Activated CD8-positive, alpha-beta memory T cell treated with anti-CD3 and anti-CD28 coated beads for 4 hours (primary cell): ENCODE data around the gene A1CF.
"Not testable (repeated sequence)": the region's sequence is repeated elsewhere in the genome, so short reads cannot be mapped to it uniquely, and the experiment has no call there.

Experiments used
- DNase-seq, 2 donors: peaks; one replicate each; pipeline ENCODE4 v3.0.0-alpha.2; 2020; ENCODE audit warnings: low read depth in 2 of 2

Gene A1CF

GRCh38 chr10:50885097-50885859 lies at the start of gene A1CF:
Gene A1CF (minus strand): TSS chr10:50885627. CDS start chr10:50859940, 25,687 bp downstream.
- no peak for DNase-seq

GRCh38 chr10:50931948-50932431 lies 46.6 kb upstream of the A1CF start:
- no peak for DNase-seq

GRCh38 chr10:50929670-50930069 lies 44.2 kb upstream of the A1CF start:
- DNase-seq = no peak

GRCh38 chr10:50928190-50928552 lies 42.7 kb upstream of the A1CF start:
- no peak for DNase-seq

GRCh38 chr10:50927522-50928189 lies 42.2 kb upstream of the A1CF start:
- no peak for DNase-seq

- not testable (repeated sequence) for DNase-seq
Observed at GRCh38 chr10:50923471-50923870, 38.0 kb upstream of the A1CF start.

- DNase-seq = no peak
Observed at GRCh38 chr10:50919010-50919409, 33.6 kb upstream of the A1CF start.

- DNase-seq = no peak
Observed at GRCh38 chr10:50918529-50918928, 33.1 kb upstream of the A1CF start.

GRCh38 chr10:50917486-50917885 lies 32.1 kb upstream of the A1CF start:
- no peak for DNase-seq

GRCh38 chr10:50909334-50910014 lies 24.0 kb upstream of the A1CF start:
- DNase-seq = no peak

GRCh38 chr10:50908366-50908765 lies 22.9 kb upstream of the A1CF start:
- no peak for DNase-seq

GRCh38 chr10:50905797-50906196 lies 20.4 kb upstream of the A1CF start:
- not testable (repeated sequence) for DNase-seq

GRCh38 chr10:50896721-50897120 lies 11.3 kb upstream of the A1CF start:
- no peak for DNase-seq

- DNase-seq = no peak
Observed at GRCh38 chr10:50894312-50894711, 8.9 kb upstream of the A1CF start.

GRCh38 chr10:50892467-50892866 lies 7.0 kb upstream of the A1CF start:
- DNase-seq = no peak

- no peak for DNase-seq
Observed at GRCh38 chr10:50884302-50884701, 1.1 kb downstream of the A1CF start.

GRCh38 chr10:50883629-50884028 lies 1.8 kb downstream of the A1CF start:
- no peak for DNase-seq

- DNase-seq = no peak
Observed at GRCh38 chr10:50882540-50882983, 2.9 kb downstream of the A1CF start.

GRCh38 chr10:50881046-50881445 lies 4.4 kb downstream of the A1CF start:
- not testable (repeated sequence) for DNase-seq

GRCh38 chr10:50876429-50876828 lies 9.0 kb downstream of the A1CF start:
- DNase-seq = no peak

- DNase-seq = no peak
Observed at GRCh38 chr10:50874723-50875122, 10.7 kb downstream of the A1CF start.

GRCh38 chr10:50866317-50866716 lies 19.1 kb downstream of the A1CF start:
- DNase-seq = no peak

- DNase-seq = no peak
Observed at GRCh38 chr10:50862719-50863118, 22.7 kb downstream of the A1CF start.
